OCI-LY1 (cell line): Measurements from ENCODE around the gene RCBTB1.

Experiments used
- EZH2 ChIP-seq: fragments of 200-600 bp; sonication (generic), shearing (Covaris generic); IDR thresholded peaks from 2 replicates; pipeline ENCODE4 v1.8.0; 2017; ENCODE audit warnings: borderline replicate concordance, mixed run types, mild to moderate bottlenecking, antibody characterized with exemption, low read length, moderate library complexity, mixed read lengths
- TF ChIP-seq, protein P1 (sequence below): fragments of 200-600 bp; sonication (generic), shearing (Covaris generic); IDR thresholded peaks from 2 replicates; pipeline ENCODE4 v1.5.1; 2017; ENCODE audit warnings: mild to moderate bottlenecking, antibody characterized with exemption, low read length, moderate library complexity, mixed read lengths

DNA sequence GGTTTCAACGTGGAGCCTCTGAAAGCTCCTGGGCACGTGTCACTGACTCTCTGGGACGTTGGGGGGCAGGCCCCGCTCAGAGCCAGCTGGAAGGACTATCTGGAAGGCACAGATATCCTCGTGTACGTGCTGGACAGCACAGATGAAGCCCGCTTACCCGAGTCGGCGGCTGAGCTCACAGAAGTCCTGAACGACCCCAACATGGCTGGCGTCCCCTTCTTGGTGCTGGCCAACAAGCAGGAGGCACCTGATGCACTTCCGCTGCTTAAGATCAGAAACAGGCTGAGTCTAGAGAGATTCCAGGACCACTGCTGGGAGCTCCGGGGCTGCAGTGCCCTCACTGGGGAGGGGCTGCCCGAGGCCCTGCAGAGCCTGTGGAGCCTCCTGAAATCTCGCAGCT is 45.2 kb upstream of the RCBTB1 start:
- TF ChIP-seq, protein P1, sequence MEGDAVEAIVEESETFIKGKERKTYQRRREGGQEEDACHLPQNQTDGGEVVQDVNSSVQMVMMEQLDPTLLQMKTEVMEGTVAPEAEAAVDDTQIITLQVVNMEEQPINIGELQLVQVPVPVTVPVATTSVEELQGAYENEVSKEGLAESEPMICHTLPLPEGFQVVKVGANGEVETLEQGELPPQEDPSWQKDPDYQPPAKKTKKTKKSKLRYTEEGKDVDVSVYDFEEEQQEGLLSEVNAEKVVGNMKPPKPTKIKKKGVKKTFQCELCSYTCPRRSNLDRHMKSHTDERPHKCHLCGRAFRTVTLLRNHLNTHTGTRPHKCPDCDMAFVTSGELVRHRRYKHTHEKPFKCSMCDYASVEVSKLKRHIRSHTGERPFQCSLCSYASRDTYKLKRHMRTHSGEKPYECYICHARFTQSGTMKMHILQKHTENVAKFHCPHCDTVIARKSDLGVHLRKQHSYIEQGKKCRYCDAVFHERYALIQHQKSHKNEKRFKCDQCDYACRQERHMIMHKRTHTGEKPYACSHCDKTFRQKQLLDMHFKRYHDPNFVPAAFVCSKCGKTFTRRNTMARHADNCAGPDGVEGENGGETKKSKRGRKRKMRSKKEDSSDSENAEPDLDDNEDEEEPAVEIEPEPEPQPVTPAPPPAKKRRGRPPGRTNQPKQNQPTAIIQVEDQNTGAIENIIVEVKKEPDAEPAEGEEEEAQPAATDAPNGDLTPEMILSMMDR: no peak
- no peak for TF ChIP-seq EZH2
